Lower lobe of right lung (tissue), 2 donors: Measurements from ENCODE around the gene PDZD8. TPM values are rescaled to one million over a fixed set of nuclear protein-coding genes. Genes with fewer than 3 reads are reported as not detected.

Experiments
- ATAC-seq, 2 donors: fragments of 200-7000 bp; cut with Tn5 transposase; one replicate each; pipeline ENCODE4 v1.9.1; 2020 to 2022; ENCODE audit warnings: mild to moderate bottlenecking in 2 of 2, moderate library complexity in 2 of 2
- DNase-seq: peaks from one replicate; pipeline ENCODE4 v3.0.0-alpha.2; 2020
- H3K27ac ChIP-seq: fragments of 200-600 bp; one replicate; pipeline ENCODE4 v1.8.0; 2022
- H3K27me3 ChIP-seq: fragments of 200-600 bp; one replicate; pipeline ENCODE4 v1.8.0; 2022; ENCODE audit warnings: low read depth
- H3K36me3 ChIP-seq: fragments of 200-600 bp; one replicate; pipeline ENCODE4 v1.8.0; 2022; ENCODE audit warnings: mild to moderate bottlenecking
- H3K4me1 ChIP-seq: fragments of 200-600 bp; one replicate; pipeline ENCODE4 v1.8.0; 2022
- H3K4me3 ChIP-seq: fragments of 200-600 bp; one replicate; pipeline ENCODE4 v1.8.0; 2022; ENCODE audit warnings: mild to moderate bottlenecking
- H3K9me3 ChIP-seq: fragments of 200-600 bp; one replicate; pipeline ENCODE4 v1.8.0; 2022
- CTCF ChIP-seq: fragments of 200-600 bp; IDR thresholded peaks from one replicate; pipeline ENCODE4 v1.8.0; 2022; ENCODE audit warnings: antibody characterized with exemption, mild to moderate bottlenecking
- intact Hi-C: fragments of 100-400 bp; cut with DNase I; formaldehyde crosslinking; loops from one replicate; pipeline ENCODE4 v1.11.0; 2022
- total RNA-seq: library from RNA; stranded (reverse); fragmentation: NEBNext Ultra II Directional; extraction: Animal tissue kit (Norgen Biotek cat#: 25700); gene quantifications from one replicate; pipeline ENCODE4 v1.2.1, GENCODE V29; 2021
- donor health status: DM: no; HTN: yes; CAD: no; lungs with severe emphysema.

Gene PDZD8
- total RNA-seq, 1 donor from 2014 or later = 29.4 TPM

- no peak overlapping the region for H3K4me3 ChIP-seq
Measured at GRCh38 chr10:117228210-117228609, 147.0 kb downstream of the PDZD8 start.

More at GRCh38 chr10:117228210-117228609, 147.0 kb downstream of the PDZD8 start:
- H3K4me1 ChIP-seq = no peaks in the 10 kb centered on the region
- ATAC-seq = no peak
- no peak for TF ChIP-seq CTCF
- intact Hi-C loops = no loop called here
- no peak overlapping the region for H3K27ac ChIP-seq
- no peak for DNase-seq
- no peaks in the 10 kb centered on the region for H3K36me3 ChIP-seq
- peaks cover 16% of the 10 kb centered on the region for H3K27me3 ChIP-seq
- no peaks in the 10 kb centered on the region for H3K9me3 ChIP-seq

Other genes starting within 250 kb of the PDZD8 start
- gene VAX1, start 237.2 kb downstream of the PDZD8 start, total RNA-seq = not detected
- not detected for gene KCNK18, start 178.0 kb downstream of the PDZD8 start, total RNA-seq
- gene SLC18A2, start 134.3 kb downstream of the PDZD8 start, total RNA-seq = 6.3 TPM
- not detected for gene EMX2, start 167.3 kb upstream of the PDZD8 start, total RNA-seq